HG03342 (cell line): ENCODE measurements around the gene FGF18.

Experiments used
- ATAC-seq: cut with Tn5 transposase; IDR thresholded peaks from one replicate; pipeline ENCODE4 v1.9.1; 2021; ENCODE audit warnings: mild to moderate bottlenecking, moderate library complexity; ENCODE audit not compliant: unreplicated experiment

The FGF18 gene

DNA sequence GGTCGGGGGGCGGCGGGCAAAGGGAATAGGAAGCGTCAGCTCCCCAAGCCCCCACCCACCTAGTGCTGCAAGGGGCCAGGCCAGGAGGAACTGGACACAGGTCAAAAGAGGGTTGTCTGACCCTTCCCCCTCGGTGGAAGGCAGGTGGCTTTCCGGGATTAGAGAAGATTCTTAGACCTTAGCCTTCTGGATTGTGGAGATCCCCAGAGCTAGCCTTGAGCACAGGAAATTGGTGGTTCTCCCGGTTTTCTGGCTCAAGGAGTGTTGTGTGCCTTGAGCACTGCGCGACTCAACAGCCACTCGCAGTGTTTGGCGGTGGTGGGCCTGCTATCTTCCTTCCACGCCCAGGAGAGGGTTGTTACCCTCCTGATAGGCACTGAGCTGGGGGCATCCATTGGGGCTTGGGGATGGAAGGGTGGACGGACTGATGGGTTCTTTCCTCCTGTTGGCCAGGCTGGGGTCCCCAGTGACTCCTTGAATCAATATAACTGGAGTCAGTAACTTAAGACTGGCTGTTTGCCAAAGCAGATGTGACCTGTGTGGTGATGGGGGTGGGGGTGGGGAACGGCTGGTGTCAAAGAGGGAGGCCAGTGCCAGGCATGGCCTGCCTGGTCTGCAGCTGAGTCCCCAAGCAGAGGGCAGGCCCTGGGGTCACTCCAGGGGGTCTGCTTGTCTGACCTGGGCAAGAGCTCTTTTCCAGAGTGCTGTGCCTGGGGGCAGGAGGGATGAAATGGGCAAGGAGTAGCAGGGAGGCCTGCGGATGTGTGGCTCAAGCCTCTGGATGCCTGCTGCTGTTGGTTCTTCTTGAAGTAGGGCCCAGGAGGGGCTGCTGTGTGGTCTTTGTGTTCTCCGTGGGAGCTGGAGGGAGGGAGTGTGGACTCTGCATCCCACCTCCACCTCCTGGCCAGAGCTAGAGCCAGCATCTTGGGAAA lies 2.1 kb downstream of the FGF18 start:
- ATAC-seq, result no peak

DNA sequence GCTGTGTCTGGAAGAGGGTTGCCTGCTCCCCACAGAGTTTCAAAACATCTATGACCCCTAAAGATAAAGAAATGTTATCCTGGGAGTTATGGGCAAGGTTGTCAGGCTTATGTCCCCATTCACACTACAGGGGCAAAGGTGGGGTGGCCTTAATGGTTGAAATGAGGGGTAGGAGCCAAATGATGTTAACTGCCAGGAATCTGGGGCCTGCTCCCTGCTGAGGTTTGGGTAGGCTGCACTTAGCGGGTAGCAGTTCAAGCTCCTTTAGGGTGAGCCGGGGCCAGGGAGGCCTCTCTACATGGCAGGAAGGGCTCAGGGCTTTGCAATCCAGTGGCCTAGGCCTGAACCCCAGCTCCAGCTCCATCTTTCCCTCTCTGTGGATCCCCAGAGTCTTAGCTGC lies 3.0 kb downstream of the FGF18 start:
- no peak for ATAC-seq

DNA sequence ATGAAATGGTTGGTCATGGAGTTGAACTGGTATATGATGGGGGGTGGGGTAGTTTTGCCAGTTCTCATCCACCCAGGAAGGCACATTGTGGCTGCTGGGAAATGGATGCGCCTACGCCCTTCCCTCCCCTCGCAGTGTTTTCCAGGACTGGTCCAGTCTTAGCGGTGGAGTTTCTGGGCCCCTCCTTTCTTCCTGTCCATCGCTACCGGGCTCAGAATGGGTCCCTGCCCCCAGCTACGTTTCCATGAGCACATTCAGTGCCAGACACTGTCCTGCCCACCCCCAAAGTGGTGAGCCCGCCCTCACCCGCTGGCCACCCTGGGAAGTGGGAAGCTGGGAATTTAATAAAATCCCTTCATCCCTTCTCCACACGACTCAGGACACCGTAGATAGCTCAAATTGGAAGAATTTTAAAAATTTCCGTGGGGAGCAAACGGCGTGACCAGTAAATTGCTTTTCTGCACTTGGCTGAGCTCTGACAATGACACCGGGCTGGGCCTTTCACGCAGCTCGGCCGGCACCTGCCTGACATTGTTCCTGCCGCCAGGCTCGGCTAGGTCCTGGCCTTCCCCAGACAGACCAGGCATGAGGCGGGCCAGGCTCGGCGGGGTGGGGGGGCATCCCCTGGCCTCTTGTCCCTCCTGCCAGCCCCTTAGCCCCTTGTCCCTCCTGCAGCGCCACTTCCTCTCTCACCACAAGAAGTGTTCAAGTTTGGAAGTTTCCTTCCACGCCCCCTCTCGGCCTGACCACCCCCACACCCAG lies 3.6 kb downstream of the FGF18 start:
- no peak for ATAC-seq

- no peak for ATAC-seq
Observed at GRCh38 chr5:171424726-171425125, 5.3 kb downstream of the FGF18 start.

- no peak for ATAC-seq
Observed at GRCh38 chr5:171425596-171426244, 6.3 kb downstream of the FGF18 start.

DNA sequence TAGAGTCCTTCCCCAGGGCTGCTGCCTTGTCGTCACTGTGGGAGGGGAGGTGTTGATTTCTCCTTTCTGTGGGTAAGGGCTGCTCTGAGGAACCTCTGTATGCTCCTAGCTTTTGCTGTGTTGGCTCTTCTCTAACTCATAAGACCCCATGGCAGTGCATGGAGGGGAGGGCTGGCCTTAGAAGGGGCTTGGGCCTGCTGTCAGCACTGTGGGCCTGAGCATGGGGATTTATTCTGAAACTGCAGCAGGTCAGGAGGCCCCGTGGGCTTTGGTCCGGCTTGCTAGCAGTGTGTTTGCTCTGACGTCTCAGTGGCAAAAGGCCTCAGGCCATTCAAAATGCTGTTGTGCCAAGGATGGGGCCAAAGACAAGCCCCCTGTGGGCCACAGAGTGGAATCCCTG lies 6.8 kb downstream of the FGF18 start:
- no peak for ATAC-seq

GRCh38 chr5:171426680-171427079 lies 7.2 kb downstream of the FGF18 start:
- no peak for ATAC-seq

GRCh38 chr5:171427318-171428167 lies 8.1 kb downstream of the FGF18 start:
- ATAC-seq, result no peak

- no peak for ATAC-seq
Observed at GRCh38 chr5:171428168-171428696, 8.8 kb downstream of the FGF18 start.

DNA sequence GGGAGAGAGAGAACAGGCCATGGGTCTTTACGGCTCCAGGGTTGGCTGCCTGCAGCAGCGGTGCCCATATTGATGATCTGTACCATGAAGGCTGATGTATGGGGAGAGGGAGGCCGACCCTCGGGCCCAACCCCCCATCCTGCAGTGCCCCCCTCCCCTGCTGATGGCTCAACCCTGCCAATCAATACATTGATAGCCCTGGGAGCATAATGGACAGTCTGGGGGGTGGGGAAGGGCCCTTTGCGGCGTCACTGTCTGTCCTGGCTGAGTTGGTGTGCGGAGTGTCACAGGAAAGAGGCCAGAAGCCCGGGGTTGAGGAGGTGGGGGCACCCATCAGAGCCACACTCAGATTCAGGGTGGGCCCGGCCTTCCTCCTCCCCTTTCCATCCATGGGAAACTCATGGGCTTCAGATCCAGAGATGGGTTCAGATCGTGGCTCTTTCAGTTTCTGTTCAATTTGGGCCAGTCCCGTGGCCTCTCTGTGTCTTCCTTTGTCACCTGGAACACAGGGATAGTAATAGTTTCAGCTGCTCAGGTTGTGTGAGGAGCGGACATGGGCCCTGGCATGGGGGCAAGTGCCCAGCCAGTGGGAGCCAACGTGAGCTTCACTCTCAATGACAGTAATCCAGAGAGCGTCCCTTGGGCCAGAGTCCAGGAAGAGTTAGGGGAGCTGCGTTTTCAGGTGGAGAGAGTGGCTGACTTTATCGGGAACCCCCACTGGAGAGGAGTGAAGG lies 9.5 kb downstream of the FGF18 start:
- ATAC-seq, result no peak

GRCh38 chr5:171429543-171429910 lies 10.1 kb downstream of the FGF18 start:
- no peak for ATAC-seq

- no peak for ATAC-seq
Observed at GRCh38 chr5:171431251-171431777, 11.9 kb downstream of the FGF18 start.

DNA sequence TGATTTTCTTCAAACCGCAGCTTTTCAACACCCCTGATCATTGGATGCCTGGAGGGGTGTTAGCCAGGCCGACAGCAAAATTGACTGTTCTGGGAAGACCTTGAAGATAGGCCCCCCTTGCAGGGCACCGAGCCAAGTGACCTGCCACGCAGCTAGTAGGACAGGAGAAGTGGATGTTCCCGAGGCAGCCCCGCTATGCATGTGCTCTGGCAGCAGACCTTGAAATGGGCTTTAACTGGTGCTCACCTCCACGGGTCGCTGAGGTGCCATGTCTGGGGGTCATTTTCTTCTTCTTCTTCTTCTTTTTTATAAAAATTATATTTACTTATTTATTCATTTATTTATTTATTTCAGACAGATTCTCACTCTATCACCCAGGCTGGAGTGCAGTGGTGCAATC lies 12.6 kb downstream of the FGF18 start:
- no peak for ATAC-seq

DNA sequence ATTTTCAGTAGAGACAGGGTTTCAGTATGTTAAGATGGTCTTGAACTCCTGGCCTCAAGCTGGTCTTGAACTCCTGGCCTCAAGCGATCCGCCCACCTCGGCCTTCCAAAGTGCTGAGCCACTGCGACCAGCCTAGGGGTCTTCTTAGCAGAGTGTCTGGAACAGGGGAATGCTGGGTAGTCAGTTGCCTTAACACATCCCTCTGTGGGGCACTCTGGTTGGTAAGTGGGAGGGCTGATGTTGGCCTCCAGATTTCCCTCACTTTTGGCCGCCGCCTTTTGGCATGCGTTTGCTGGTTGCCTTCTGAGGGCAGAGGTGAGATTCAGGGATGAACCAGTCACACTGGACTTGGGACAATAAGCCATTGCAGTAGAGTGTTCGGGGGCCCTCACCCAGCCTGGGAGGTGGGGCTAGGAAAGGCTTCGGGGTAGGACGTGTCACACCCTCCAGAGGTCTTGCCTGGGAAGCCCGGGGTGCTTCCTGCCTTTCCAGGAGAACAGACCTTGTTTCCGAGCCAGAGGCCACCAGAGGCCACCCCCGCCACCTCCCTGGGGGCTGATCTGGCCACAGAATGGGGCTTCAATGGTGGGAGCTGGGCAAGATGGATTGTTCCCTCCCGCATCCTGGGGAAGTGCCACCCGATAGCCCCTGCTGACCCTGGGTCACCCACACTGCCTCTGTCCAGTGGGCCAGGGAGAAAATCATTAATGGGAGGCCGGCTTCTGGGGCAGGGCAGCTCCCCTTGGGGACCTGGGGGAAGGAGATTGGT lies 13.3 kb downstream of the FGF18 start:
- no peak for ATAC-seq

DNA sequence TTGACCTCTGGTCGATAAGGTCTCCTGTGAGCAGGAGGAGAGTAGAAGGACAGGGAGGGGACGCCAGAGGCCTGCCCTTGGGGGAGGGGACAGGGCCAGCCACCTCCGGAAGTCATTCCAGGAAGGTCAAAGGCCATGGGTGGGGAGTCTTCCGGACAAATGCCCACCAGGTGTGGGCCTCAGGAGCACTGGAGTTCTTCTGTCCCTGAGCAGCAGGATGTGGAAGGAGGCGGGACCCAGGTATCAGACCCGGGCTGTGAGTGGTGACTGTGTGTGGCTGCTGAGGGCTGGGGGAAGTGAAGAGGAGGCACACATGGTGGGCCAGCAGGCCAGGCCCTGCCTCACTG lies 13.9 kb downstream of the FGF18 start:
- no peak for ATAC-seq

GRCh38 chr5:171433982-171434676 lies 14.7 kb downstream of the FGF18 start:
- no peak for ATAC-seq

DNA sequence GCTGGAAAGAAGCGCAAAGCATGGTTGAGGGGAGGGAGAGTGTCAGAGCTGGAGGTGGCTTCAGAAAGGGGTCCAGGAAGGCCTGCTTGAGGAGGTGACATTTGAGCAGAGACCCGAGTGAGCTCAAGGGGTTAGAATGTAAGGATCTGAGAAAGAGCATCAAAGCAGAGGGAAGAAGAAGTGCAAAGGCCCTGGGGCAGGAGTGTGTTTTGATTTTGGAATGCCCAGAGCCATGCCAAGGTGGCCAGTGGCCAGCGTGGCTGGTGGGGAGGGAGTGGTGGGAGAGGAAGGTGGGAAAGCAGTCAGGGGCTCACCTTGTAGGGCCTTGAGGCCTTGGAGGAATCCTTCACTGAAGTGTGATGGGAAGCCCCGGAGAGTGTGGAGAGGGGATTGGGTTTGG lies 15.4 kb downstream of the FGF18 start:
- no peak for ATAC-seq

- no peak for ATAC-seq
Observed at GRCh38 chr5:171435908-171436307, 16.5 kb downstream of the FGF18 start.
